Hepatocyte (in vitro differentiated cells): ENCODE results near the gene PNPLA5. TPM values are rescaled to one million over a fixed set of nuclear protein-coding genes. Genes with fewer than 3 reads are reported as not detected.
A peak's percentile ranks its signal among the peaks of the same experiment; 100 is the strongest.

Experiments
- DNase-seq: peaks from one replicate; pipeline ENCODE4 v3.0.0-alpha.2; 2016; ENCODE audit warnings: low spot score
- H2AFZ ChIP-seq: fragments of 200-600 bp; sonication (generic); 2 replicates; pipeline ENCODE4 v1.6.0; 2016; ENCODE audit warnings: antibody characterized with exemption, mild to moderate bottlenecking
- H3K27ac ChIP-seq: fragments of 200-600 bp; sonication (generic); 2 replicates; pipeline ENCODE4 v1.5.1; 2016; ENCODE audit warnings: mild to moderate bottlenecking
- H3K27me3 ChIP-seq: fragments of 200-600 bp; sonication (generic); 2 replicates; pipeline ENCODE4 v1.6.1; 2016
- H3K36me3 ChIP-seq: fragments of 200-600 bp; sonication (generic); replicated peaks from 2 replicates; pipeline ENCODE4 v1.5.1; 2016; ENCODE audit warnings: low read depth; ENCODE audit not compliant: insufficient read depth
- H3K4me1 ChIP-seq: fragments of 200-600 bp; sonication (generic); 2 replicates; pipeline ENCODE4 v1.5.1; 2016; ENCODE audit warnings: mild to moderate bottlenecking, moderate library complexity; ENCODE audit not compliant: insufficient read depth
- H3K4me2 ChIP-seq: fragments of 200-600 bp; sonication (generic); 2 replicates; pipeline ENCODE4 v1.6.0; 2016
- H3K4me3 ChIP-seq: fragments of 200-600 bp; sonication (generic); 2 replicates; pipeline ENCODE4 v1.5.1; 2016; ENCODE audit warnings: mild to moderate bottlenecking
- H3K79me2 ChIP-seq: fragments of 200-600 bp; sonication (generic); 2 replicates; pipeline ENCODE4 v1.6.0; 2017; ENCODE audit warnings: mild to moderate bottlenecking
- H3K9me2 ChIP-seq: fragments of 200-600 bp; sonication (generic); replicated peaks from 2 replicates; pipeline ENCODE4 v1.6.0; 2017; ENCODE audit warnings: mild to moderate bottlenecking; ENCODE audit not compliant: insufficient read depth
- H3K9me3 ChIP-seq: fragments of 200-600 bp; sonication (generic); 2 replicates; pipeline ENCODE4 v1.5.1; 2016; ENCODE audit warnings: low read depth, mild to moderate bottlenecking
- H4K20me1 ChIP-seq: fragments of 200-600 bp; sonication (generic); 2 replicates; pipeline ENCODE4 v1.6.0; 2016; ENCODE audit warnings: mild to moderate bottlenecking; ENCODE audit not compliant: insufficient read depth, poor library complexity, severe bottlenecking
- CTCF ChIP-seq: fragments of 200-600 bp; sonication (generic); IDR thresholded peaks from 2 replicates; pipeline ENCODE4 v1.5.1; 2016; ENCODE audit warnings: antibody characterized with exemption, mild to moderate bottlenecking; ENCODE audit not compliant: poor library complexity
- EZH2 ChIP-seq: fragments of 200-600 bp; sonication (generic); IDR thresholded peaks from 2 replicates; pipeline ENCODE4 v1.6.1; 2016; ENCODE audit warnings: antibody characterized with exemption, mild to moderate bottlenecking, borderline replicate concordance
- EZH2phosphoT487 ChIP-seq: fragments of 200-600 bp; sonication (generic); IDR thresholded peaks from one replicate; pipeline ENCODE4 v1.6.1; 2018; ENCODE audit warnings: antibody characterized with exemption, mild to moderate bottlenecking, low read depth, moderate library complexity; ENCODE audit not compliant: unreplicated experiment, severe bottlenecking
- WGBS: methylation state at CpG from one replicate; pipeline ENCODE4 v1.1.6; 2016; ENCODE audit warnings: low lambda C conversion rate; ENCODE audit errors: missing lambda C conversion rate; 5-methylcytosine and 5-hydroxymethylcytosine counted together
- polyA plus RNA-seq: library from polyadenylated mRNA; unstranded; fragments of >200 nt; fragmentation: Nextera tagmentation; extraction: Ambion mirVana; gene quantifications from 2 replicates; pipeline ENCODE4 v1.2.1, GENCODE V29; 2016
- total RNA-seq: library from RNA; depleted of rRNA; stranded (reverse); fragments of >200 nt; gene quantifications from 2 replicates; pipeline ENCODE4 v1.2.3, GENCODE V29; 2014

Gene PNPLA5
- total and polyA plus RNA-seq, 2 experiments from 2014 or later: 0.11 to 0.57 TPM

GRCh38 chr22:43886231-43886630 lies 5.6 kb downstream of the PNPLA5 start:
- DNase-seq: no peak
- H3K4me3 ChIP-seq: no peak overlapping the region
- no peaks in the 10 kb centered on the region for H3K79me2 ChIP-seq
- WGBS: 71% methylated on average over 8 of the region's 8 CpGs
- TF ChIP-seq EZH2 (no peak), CTCF (no peak)
- no peak overlapping the region for H3K4me2 ChIP-seq
- H3K27ac ChIP-seq: no peak overlapping the region
- H3K9me2 ChIP-seq: no peaks in the 10 kb centered on the region
- peaks cover 25% of the 10 kb centered on the region for H3K27me3 ChIP-seq
- H2AFZ ChIP-seq: no peak overlapping the region
- no peaks in the 10 kb centered on the region for H4K20me1 ChIP-seq
- no peaks in the 10 kb centered on the region for H3K36me3 ChIP-seq
- no peaks in the 10 kb centered on the region for H3K4me1 ChIP-seq
- H3K9me3 ChIP-seq: no peaks in the 10 kb centered on the region

DNA sequence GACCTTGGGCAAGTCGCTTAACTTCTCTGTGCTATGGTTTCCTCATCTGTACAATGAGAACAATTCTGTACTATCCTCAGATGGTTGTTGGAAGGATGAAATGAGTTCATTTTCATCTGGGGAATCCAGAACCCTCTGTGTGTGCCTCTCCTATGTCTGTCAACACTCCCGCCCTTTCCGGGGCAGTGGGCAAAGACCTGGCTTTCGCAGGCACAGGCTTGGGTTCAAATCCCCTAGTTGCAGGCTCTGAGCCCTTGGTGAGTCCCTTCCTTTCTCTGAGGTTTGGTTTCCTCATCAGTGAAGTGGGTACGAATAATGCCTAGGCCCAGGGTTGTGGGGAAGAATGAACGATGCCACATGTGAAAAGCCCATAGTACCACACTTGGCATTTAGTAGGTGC lies 6.0 kb downstream of the PNPLA5 start:
- Histone ChIP-seq H2AFZ (no peak overlapping the region), H4K20me1 (no peaks in the 10 kb centered on the region), H3K27ac (no peak overlapping the region), H3K9me3 (no peaks in the 10 kb centered on the region), H3K4me3 (no peak overlapping the region), H3K4me1 (no peaks in the 10 kb centered on the region), H3K27me3 (peaks cover 20% of the 10 kb centered on the region), H3K36me3 (no peaks in the 10 kb centered on the region), H3K9me2 (no peaks in the 10 kb centered on the region), H3K79me2 (no peaks in the 10 kb centered on the region), H3K4me2 (no peak overlapping the region)
- DNase-seq: no peak
- TF ChIP-seq EZH2 (no peak), EZH2phosphoT487 (no peak), CTCF (no peak)
- 95% methylated on average over 6 of the region's 6 CpGs for WGBS

DNA sequence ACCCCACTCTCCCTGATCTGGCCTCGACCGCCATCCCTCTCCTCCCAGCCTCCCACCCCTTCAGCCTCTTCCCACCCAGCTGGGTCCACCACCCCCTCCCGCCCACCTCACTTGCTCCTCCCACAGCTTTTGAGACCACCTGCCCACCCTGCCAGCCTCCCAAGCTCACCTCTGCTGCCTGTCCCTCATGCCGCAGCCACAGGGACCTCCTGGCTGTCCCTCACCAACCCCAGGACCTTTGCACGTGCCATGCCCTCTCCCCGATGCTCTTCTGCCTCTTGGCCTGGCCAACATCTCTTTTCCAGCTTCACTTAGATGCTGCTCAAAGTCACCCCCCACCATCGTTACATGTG lies 6.5 kb downstream of the PNPLA5 start:
- no peaks in the 10 kb centered on the region for H3K9me3 ChIP-seq
- H3K4me3 ChIP-seq: no peak overlapping the region
- 96% methylated on average over 4 of the region's 7 CpGs for WGBS
- no peaks in the 10 kb centered on the region for H3K36me3 ChIP-seq
- no peaks in the 10 kb centered on the region for H4K20me1 ChIP-seq
- no peak overlapping the region for H2AFZ ChIP-seq
- H3K27ac ChIP-seq: no peak overlapping the region
- no peak for TF ChIP-seq EZH2
- TF ChIP-seq EZH2phosphoT487: no peak
- no peak for TF ChIP-seq CTCF
- DNase-seq: no peak
- no peak overlapping the region for H3K4me2 ChIP-seq
- no peaks in the 10 kb centered on the region for H3K79me2 ChIP-seq
- no peaks in the 10 kb centered on the region for H3K4me1 ChIP-seq
- no peaks in the 10 kb centered on the region for H3K9me2 ChIP-seq
- H3K27me3 ChIP-seq: peaks cover 15% of the 10 kb centered on the region

DNA sequence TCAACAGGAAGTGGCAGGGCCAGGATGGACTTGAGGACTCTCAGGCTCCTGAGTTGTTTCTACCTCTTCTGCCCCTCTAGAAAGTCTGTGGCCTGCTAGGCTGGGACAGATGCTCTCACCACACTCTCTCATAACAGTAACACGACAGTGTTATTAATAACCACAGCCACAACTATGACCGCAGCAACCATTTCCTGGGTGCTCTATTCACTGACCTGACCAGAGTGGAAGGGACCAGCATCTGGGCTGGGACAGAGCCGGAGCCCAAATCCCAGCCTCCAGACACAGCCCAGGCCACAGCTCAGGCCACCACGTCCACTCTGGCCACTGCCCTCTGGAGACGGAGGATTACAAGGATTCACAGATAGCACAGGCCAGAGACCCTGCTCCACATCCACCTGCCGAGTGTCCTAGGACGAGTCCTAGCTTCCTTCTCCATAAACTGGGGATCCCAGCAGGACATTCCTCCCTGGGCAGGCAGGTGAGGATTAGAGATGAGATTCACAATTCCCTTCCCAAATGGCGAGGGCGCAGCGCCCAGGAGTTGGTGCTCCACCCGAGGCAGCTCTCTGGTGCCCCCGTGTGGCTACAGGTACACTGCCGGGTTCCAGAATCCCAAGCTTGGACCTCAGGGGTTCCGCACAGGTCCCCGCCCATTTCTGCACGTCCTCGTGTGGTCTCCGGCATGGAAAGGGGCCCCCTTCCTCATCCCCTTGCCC lies 7.1 kb downstream of the PNPLA5 start:
- WGBS: 43% methylated on average over 15 of the region's 18 CpGs
- Histone ChIP-seq H3K4me3 (no peak overlapping the region), H3K79me2 (no peaks in the 10 kb centered on the region), H3K36me3 (no peaks in the 10 kb centered on the region), H3K9me3 (no peaks in the 10 kb centered on the region), H3K9me2 (no peaks in the 10 kb centered on the region), H3K4me1 (no peaks in the 10 kb centered on the region), H3K27ac (no peak overlapping the region), H4K20me1 (no peaks in the 10 kb centered on the region), H3K4me2 (no peak overlapping the region), H3K27me3 (peaks cover 10% of the 10 kb centered on the region), H2AFZ (no peak overlapping the region)
- TF ChIP-seq CTCF: peak; percentile 69
- TF ChIP-seq EZH2: no peak
- peak; percentile 72 for DNase-seq
